LNCaP clone FGC (cell line): ENCODE data around the gene ADARB1.

Experiments used
- DNase-seq: peaks from one replicate; pipeline ENCODE4 v3.0.0-alpha.2; 2011; ENCODE audit warnings: low read depth
- H3K4me3 ChIP-seq: 2 replicates; pipeline ENCODE4 v1.5.1; 2011; ENCODE audit warnings: mild to moderate bottlenecking, low read depth, low read length, control low read depth
- TF ChIP-seq, protein P1 (sequence below): IDR thresholded peaks from 2 replicates; pipeline ENCODE4 v1.5.1; 2012; ENCODE audit warnings: mild to moderate bottlenecking; ENCODE audit not compliant: control insufficient read depth, insufficient read depth; ENCODE audit errors: extremely low read depth

Gene ADARB1

DNA sequence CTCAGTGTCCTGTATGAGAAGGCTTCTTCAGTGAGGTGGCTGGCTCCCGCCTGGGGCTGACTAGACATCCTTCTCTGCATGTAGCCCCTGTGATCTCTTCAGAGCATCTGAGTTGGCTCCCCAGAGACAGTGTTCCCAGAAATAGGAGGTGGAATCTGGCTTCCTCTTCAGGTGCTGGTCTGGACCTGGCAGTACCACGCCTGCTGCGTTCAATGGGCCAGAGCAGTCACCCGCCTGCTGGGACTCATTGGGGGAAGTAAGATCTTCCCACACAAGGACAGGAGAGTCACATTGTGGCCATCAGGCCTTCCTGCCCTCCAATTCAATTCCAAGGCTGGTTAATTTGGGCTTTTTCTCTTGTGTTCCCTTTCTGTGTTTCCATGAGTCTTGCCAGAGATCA is 51.0 kb downstream of the ADARB1 start:
- TF ChIP-seq, protein P1, sequence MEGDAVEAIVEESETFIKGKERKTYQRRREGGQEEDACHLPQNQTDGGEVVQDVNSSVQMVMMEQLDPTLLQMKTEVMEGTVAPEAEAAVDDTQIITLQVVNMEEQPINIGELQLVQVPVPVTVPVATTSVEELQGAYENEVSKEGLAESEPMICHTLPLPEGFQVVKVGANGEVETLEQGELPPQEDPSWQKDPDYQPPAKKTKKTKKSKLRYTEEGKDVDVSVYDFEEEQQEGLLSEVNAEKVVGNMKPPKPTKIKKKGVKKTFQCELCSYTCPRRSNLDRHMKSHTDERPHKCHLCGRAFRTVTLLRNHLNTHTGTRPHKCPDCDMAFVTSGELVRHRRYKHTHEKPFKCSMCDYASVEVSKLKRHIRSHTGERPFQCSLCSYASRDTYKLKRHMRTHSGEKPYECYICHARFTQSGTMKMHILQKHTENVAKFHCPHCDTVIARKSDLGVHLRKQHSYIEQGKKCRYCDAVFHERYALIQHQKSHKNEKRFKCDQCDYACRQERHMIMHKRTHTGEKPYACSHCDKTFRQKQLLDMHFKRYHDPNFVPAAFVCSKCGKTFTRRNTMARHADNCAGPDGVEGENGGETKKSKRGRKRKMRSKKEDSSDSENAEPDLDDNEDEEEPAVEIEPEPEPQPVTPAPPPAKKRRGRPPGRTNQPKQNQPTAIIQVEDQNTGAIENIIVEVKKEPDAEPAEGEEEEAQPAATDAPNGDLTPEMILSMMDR = no peak
- H3K4me3 ChIP-seq = no peak overlapping the region
- DNase-seq = no peak

DNA sequence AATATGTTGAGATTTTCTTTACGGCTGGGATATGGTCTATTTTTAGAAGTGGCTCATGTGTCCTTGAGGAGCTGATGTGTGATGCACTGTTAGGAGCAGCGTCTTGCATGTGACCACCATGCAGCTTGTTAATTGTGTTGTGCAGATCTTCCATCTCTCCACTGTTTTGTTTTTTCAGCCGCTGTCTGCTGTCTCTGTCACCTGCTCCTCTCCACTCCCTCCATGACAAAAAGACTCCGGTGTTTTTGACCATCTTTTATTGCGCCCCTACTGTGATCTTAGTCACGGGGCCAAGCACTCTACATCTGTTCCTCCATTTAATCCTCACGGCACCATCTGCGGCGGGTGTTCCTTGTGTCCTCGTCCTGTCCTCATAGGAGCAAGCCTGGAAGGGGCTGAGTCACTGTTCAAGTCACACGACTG is 51.8 kb downstream of the ADARB1 start:
- no peak for DNase-seq
- TF ChIP-seq, protein P1 = no peak
- no peak overlapping the region for H3K4me3 ChIP-seq

- no peak overlapping the region for H3K4me3 ChIP-seq
Observed at GRCh38 chr21:45126983-45127382, 52.6 kb downstream of the ADARB1 start.

GRCh38 chr21:45127937-45128336 is 53.6 kb downstream of the ADARB1 start:
- no peak for DNase-seq
- no peak overlapping the region for H3K4me3 ChIP-seq
- TF ChIP-seq, protein P1 = no peak

More at GRCh38 chr21:45126983-45127382, 52.6 kb downstream of the ADARB1 start:
- TF ChIP-seq, protein P1 = no peak
- DNase-seq = no peak

- DNase-seq = no peak
- TF ChIP-seq, protein P1 = peak; percentile 100
- H3K4me3 ChIP-seq = no peak overlapping the region
Observed at GRCh38 chr21:45128613-45129188, 54.3 kb downstream of the ADARB1 start.

DNA sequence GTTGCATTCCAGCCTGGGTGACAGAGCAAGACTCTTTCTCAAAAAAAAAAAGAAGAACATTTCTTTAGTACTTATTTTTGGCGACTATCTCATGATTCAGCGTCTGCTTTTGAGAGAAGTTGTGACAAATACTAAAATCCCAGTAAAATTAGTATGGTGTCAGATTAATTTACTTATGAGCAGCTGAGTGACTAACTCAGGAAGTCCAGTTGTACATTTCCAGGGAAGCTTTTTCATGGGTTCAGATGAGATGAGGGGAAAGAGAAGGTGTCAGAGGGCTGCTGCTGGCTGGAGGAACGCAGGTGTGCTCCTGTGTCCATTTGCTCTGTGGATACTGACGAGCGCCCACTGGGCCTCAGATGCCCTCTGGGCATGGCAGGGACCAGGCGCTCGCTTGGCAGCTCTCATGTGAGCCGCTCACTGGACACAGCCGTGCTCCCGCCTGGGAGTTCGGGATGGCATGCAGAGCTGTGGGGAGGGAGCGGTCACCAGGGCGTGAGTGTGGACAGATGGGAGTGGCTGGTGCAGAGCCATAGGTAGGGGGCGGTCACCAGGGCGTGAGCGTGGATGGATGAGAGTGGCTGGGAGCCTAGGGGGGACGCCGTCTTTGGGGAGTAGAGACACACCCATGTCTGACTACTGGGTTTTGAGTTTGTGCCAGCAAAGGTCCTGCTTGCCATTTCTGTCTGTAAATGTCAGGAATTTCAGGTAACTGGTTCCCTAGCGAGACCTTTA is 55.0 kb downstream of the ADARB1 start:
- TF ChIP-seq, protein P1 = no peak
- no peak overlapping the region for H3K4me3 ChIP-seq
- DNase-seq = no peak
